Measurements from ENCODE around the gene ZFP30.
"Not testable (repeated sequence)": the region's sequence is repeated elsewhere in the genome, so short reads cannot be mapped to it uniquely, and the experiment has no call there.

The ZFP30 gene

DNA sequence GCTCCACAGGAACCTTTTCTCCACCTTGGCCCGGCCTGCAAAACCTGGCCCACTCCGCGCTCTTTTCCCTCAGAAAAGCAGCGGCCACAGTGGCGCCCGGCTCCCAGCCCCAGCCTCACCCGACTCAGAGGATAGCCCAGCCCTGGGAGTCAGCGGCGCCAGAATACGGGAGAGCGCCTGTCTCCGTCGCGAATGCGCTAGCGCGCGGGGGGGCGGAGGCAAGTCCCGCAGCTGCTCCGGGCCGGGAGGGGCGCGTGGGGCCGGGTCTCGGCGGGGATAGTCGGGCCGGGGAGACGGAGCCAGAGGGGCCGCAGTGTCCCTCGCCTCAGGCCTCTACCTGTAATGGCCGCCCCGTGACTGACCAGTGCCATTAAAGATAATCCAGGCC lies at the start of gene ZFP30:
TSS of gene ZFP30 (minus strand) at position 165 of the 388 bp plus-strand sequence. CDS start 7,643 bp downstream, outside the sequence.
- ATAC-seq (peak; percentile 84), DNase-seq (ENCODE audit: low spot score in 2 of 2) (peak; percentile 66 to 84)
- H3K36me3 Mint-ChIP-seq, result peaks cover 18% of the 10 kb centered on the region
- peak within 1 kb of the TSS; percentile 98 for H3K27ac Mint-ChIP-seq
- peak within 1 kb of the TSS; percentile 95 for H3K4me3 Mint-ChIP-seq
- peaks cover 19% of the 10 kb centered on the region for H3K4me1 Mint-ChIP-seq
- peaks cover 11% of the 10 kb centered on the region for H3K9me3 Mint-ChIP-seq

DNA sequence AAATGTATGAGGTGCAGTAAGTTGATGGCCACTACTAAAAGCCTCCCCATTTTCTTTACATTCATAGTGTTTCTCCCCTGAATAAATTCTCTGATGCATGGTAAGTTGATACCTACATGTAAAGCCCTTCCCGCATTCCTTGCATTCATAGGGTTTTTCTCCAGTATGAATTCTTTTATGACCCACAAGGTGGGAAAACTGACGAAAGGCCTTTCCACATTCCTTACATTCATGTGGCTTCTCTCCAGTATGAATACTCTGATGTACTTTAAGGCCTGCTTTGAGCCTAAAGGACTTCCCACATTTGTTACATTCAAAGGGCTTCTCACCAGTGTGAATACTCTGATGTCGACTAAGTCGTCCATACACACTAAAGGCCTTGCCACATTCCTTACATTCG lies 43.8 kb upstream of the ZFP30 start:
- DNase-seq (ENCODE audit: low spot score in 2 of 2), result no peak
- Mint-ChIP-seq H3K36me3 (peaks cover 19% of the 10 kb centered on the region), H3K9me3 (peaks cover 38% of the 10 kb centered on the region)

DNA sequence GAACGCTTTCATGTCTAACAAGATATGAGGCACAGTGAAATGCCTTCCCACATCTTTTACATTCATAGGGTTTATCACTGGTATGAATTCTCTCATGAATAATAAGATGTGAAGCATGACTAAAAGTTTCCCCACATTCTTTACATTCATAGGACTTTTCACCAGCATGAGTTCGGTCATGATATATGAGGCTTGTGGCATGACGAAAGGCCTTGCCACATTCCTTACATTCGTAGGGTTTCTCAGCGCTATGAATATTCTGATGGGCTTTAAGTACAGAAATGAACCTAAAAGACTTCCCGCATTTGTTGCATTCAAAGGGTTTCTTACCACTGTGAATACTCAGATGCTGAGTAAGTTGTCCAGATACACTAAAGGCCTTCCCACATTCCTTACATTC lies 43.0 kb upstream of the ZFP30 start:
- DNase-seq (ENCODE audit: low spot score in 2 of 2), result no peak
- H3K4me1 Mint-ChIP-seq, result no peaks in the 10 kb centered on the region
- peaks cover 18% of the 10 kb centered on the region for H3K36me3 Mint-ChIP-seq
- no peak overlapping the region for H3K4me3 Mint-ChIP-seq
- peaks cover 38% of the 10 kb centered on the region for H3K9me3 Mint-ChIP-seq
- H3K27ac Mint-ChIP-seq, result no peak overlapping the region
- ATAC-seq, result no peak

More for the DNA sequence above, 43.8 kb upstream of the ZFP30 start:
- Mint-ChIP-seq H3K4me1 (no peaks in the 10 kb centered on the region), H3K27ac (no peak overlapping the region), H3K4me3 (no peak overlapping the region)
- no peak for ATAC-seq

DNA sequence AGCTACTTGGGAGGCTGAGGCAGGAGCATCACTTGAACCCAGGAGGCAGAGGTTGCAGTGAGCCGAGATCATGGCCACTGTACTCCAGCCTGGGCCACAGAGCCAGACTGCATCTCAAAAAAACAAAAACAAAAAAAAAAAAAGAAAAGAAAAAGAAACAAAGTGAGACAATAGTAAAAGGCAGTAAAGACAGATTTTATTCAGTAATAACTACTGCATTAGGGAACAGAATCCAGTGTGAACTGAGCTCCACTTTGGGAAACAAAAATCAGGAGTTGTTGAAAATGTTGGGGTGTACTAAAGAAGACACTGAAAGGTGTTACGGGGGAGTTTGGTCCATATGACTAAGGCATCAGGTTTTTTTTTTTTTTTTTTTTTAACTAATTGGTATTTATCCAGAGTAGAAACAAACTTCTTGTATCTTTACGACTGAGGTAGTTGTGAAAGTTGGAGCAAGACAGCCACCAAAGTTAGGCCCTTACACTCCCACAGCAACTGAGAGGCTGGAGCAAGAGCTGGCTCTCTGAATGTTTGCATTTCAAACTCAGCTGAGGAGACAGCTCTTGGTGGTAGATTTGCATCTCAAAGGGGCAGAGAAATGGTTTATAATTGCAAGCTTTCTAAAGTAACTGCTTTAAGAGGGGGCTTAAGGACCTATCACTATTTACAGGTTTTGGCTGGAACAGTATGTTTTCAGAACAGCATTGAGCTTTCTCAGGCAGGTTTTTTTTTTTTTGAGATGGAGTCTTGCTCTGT lies 40.1 kb upstream of the ZFP30 start:
- Mint-ChIP-seq H3K36me3 (peaks cover 16% of the 10 kb centered on the region), H3K4me3 (no peak overlapping the region), H3K4me1 (peaks cover 8% of the 10 kb centered on the region), H3K9me3 (peaks cover 27% of the 10 kb centered on the region), H3K27ac (no peak overlapping the region)
- ATAC-seq, result no peak
- no peak for DNase-seq (ENCODE audit: low spot score in 2 of 2)

DNA sequence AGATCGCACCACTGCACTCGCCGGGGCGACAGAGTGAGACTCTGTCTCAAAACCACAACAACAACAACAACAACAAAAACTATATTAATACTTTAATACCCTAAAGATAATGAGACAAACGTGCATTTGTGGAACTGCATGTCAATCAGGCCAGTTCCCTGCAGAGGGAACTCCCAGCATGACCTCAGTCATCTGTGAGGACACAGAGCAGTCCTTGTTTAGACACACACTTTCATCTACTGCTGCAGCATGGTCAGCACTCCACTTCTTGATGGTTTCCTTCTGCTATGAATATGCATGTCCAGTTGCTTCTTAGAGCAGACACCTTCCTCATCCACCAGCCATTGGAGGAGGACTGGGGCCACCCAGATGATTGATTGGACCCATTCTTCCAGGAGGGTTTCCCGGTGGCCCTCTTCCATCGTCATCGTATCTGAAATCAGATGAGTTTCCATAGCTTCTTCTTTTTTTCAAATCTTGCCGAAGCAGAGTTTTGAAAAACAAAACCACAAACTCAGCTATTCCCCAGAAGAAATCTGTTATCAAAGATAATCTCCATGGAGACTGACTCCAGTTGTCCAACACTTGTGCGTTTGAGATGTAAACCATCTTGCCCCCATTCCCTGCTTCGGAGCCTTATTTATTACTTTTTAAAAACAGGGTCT lies 37.8 kb upstream of the ZFP30 start:
- H3K4me3 Mint-ChIP-seq, result peak overlapping the region; percentile 95
- DNase-seq (ENCODE audit: low spot score in 2 of 2) (no peak), ATAC-seq (no peak)
- peaks cover 8% of the 10 kb centered on the region for H3K4me1 Mint-ChIP-seq
- H3K27ac Mint-ChIP-seq, result no peak overlapping the region
- H3K9me3 Mint-ChIP-seq, result peaks cover 11% of the 10 kb centered on the region
- H3K36me3 Mint-ChIP-seq, result peaks cover 6% of the 10 kb centered on the region

DNA sequence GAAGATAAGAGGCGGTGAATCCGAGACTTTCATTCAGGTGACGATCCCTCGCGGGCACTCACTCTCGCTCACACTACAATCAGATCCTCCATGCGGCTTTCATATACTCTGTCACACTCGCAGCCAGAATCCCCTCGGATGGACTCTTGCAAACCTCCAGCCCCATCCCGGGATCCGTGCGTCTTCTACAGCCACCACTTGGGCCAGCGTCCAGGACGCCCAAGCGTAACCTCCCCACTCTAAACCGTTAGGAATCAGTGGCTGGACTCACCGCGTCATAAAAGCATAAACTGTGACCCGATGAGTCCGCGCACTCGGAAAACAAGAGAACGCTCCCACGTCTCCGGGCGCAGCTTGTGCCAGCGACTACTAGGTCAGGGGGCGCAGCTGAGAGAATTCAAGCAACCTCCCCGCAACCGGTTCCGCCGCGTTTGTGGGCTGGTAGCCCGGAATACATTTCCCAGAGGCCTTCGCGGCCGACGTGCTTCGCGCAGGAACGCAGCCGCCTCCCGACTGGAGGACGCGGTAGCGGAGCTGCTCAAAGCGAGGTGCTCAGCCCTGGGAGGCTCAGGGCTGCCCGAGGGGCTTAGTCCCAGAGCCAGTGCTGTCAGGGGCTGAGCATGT lies 36.7 kb upstream of the ZFP30 start:
- Mint-ChIP-seq H3K9me3 (peaks cover 6% of the 10 kb centered on the region), H3K27ac (peak overlapping the region; percentile 96), H3K4me3 (peak overlapping the region; percentile 95), H3K4me1 (peaks cover 8% of the 10 kb centered on the region), H3K36me3 (peaks cover 6% of the 10 kb centered on the region)
- DNase-seq (ENCODE audit: low spot score in 2 of 2), result peak; percentile 58 to 78
- ATAC-seq, result peak; percentile 95

DNA sequence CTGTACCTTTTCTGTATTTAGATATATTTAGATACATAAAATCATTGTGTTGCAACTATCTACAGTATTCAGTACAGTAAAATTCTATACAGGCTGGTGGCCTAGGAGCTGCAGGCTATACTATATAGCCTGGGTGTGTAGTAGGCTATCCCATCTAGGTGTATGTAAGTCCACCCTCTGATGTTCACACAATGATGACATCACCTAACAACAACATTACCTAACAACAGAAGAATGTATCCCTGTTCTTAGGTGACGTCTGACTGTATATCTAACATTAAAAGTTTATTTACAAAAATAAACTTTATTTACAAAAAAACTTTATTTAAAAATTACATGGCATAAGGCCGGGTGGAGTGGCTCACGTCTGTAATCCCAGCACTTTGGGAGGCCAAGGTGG lies 28.3 kb upstream of the ZFP30 start:
- Mint-ChIP-seq H3K36me3 (no peaks in the 10 kb centered on the region), H3K27ac (no peak overlapping the region), H3K4me1 (no peaks in the 10 kb centered on the region), H3K9me3 (peaks cover 11% of the 10 kb centered on the region), H3K4me3 (no peak overlapping the region)
- ATAC-seq (no peak), DNase-seq (ENCODE audit: low spot score in 2 of 2) (no peak)

DNA sequence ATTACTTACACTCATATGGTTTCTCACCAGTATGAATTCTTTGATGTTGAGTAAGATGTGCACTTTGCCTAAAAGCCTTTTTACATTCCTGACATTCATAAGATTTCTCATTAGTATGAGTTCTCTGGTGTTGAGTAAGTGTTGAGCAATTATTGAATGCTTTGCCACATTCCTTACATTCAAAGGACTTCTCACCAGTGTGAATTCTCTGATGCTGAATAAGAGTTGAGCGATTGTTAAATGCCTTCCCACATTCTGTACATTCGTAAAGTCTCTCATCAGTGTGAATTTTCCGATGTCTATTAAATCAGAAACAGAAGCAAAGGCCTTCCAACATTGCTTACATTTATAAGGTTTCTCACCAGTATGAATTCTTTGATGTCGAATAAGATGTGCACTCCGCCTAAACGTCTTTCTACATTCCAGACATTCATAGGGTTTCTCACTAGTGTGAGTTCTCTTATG lies 14.2 kb upstream of the ZFP30 start:
- no peaks in the 10 kb centered on the region for H3K36me3 Mint-ChIP-seq
- H3K9me3 Mint-ChIP-seq, result peaks cover 23% of the 10 kb centered on the region
- no peak for DNase-seq (ENCODE audit: low spot score in 2 of 2)
- H3K4me3 Mint-ChIP-seq, result no peak overlapping the region
- ATAC-seq, result no peak
- H3K4me1 Mint-ChIP-seq, result no peaks in the 10 kb centered on the region
- H3K27ac Mint-ChIP-seq, result no peak overlapping the region

DNA sequence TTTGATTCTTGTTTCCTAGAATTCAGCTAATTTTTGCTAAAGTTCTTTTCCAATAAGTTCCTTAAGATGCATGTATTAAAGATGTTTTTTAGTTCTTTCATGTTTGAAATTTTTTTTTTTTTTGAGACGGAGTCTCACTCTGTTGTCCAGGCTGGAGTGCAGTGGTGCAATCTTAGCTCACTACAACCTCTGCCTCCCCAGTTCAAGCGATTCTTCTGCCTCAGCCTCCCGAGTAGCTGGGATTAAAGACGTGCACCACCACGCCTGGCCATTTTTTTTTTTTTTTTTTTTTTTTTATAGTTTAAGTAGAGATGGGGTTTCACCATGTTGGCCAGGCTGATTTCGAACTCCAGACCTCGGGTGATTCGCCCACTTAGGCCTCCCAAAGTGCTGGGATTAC lies 1.9 kb upstream of the ZFP30 start:
- ATAC-seq; DNase-seq (ENCODE audit: low spot score in 2 of 2); H3K27ac Mint-ChIP-seq: not testable (repeated sequence)
- H3K9me3 Mint-ChIP-seq, result peaks cover 11% of the 10 kb centered on the region
- H3K36me3 Mint-ChIP-seq, result peaks cover 18% of the 10 kb centered on the region
- peak overlapping the region; percentile 95 for H3K4me3 Mint-ChIP-seq
- peaks cover 19% of the 10 kb centered on the region for H3K4me1 Mint-ChIP-seq

DNA sequence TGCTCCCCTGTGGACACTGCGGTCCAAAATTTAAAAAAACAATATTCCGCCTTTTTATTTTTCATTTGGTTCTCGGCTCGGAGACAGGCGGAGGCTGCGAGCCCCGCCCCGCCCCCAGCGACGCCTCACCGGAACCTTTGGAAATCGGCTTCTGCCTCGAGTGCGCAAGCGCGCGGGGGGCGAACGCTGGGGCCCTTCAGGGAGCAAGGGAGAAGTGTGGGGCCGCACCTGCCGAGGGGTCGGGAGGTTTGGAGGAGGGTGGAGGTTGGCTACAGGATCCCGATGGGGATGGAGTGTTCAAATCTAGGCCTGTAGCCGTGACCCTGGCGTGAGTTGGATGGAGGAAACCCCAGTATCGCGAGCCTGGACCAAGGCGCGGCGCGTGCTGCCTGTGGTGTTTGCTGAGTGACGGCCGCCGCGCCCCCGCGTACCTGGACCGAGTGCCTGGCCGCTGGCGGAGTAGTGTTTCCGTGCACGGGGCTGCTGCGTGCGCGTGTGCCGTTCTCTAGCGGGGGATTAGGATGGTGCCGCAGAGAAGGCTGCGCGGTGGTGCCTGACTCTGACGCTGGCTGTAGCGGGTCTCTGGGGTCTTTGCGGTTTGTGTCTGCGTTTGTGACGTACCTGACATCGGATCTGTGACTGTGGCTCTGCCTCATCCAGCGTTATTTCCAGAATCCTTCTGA lies 565 bp upstream of the ZFP30 start:
- peak; percentile 88 for ATAC-seq
- peak; percentile 73 to 88 for DNase-seq (ENCODE audit: low spot score in 2 of 2)

DNA sequence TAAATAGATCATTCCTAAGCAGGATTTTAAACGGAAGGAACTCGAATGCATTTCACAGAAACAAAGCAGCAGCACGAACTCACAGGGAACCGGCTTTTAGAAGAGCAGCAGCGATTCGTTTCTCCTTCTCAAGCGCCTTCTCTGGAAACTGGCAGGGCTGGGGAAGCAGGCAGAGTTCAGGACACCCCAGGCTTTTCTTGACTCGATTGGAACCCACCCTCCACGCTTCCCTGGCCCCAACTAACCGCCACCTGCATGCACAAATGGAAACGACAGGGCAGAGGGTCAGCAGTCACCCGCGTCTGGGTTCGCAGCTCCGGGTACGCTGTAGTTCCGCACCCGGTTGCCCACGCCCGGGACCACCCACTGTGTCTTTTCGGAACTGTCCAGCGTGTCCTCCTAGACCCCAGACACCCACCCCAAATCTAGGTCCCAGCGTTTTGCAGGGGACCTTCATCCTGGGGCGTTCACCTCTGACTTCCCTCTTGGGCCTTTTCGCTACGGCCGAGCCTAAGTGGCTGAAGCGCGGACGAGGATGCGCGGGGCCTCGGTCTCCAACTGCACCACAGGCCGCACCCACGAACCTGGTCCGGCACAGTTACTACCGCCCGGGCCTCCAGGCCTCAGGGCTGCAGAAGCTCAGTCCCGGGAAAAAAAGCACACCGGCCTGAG lies 500 bp downstream of the ZFP30 start:
- H3K4me3 Mint-ChIP-seq, result peak overlapping the region; percentile 95
- peak; percentile 19 for ATAC-seq
- peak overlapping the region; percentile 98 for H3K27ac Mint-ChIP-seq
- peaks cover 11% of the 10 kb centered on the region for H3K9me3 Mint-ChIP-seq
- H3K4me1 Mint-ChIP-seq, result peaks cover 19% of the 10 kb centered on the region
- H3K36me3 Mint-ChIP-seq, result peaks cover 23% of the 10 kb centered on the region
- DNase-seq (ENCODE audit: low spot score in 2 of 2), result peak; percentile 22 to 66

More for the DNA sequence above, 565 bp upstream of the ZFP30 start:
- Mint-ChIP-seq H3K9me3 (peaks cover 11% of the 10 kb centered on the region), H3K27ac (peak overlapping the region; percentile 98), H3K4me1 (peaks cover 19% of the 10 kb centered on the region), H3K4me3 (peak overlapping the region; percentile 95), H3K36me3 (peaks cover 18% of the 10 kb centered on the region)

DNA sequence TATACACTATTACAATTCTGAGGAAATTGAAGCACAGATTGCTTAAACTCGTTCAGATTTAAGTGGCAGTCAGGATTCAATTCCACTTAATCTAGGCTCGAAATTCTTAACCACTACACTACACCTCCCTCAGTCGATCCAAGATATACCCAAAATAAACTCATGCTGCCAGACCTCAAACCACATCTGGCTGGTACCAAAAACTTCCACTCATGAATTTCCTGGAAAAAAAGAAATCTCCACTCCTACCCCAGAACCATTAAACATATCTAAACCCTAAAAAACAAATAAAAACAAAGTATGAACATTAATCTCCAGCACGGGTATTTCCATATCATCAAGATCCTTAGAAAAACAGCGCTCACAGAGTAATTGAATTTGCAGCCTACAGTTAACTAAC lies 1.1 kb downstream of the ZFP30 start:
- peak overlapping the region; percentile 95 for H3K4me3 Mint-ChIP-seq
- no peak for ATAC-seq
- no peak for DNase-seq (ENCODE audit: low spot score in 2 of 2)
- peak overlapping the region; percentile 98 for H3K27ac Mint-ChIP-seq
- peaks cover 29% of the 10 kb centered on the region for H3K36me3 Mint-ChIP-seq
- peaks cover 19% of the 10 kb centered on the region for H3K4me1 Mint-ChIP-seq
- H3K9me3 Mint-ChIP-seq, result peaks cover 11% of the 10 kb centered on the region

DNA sequence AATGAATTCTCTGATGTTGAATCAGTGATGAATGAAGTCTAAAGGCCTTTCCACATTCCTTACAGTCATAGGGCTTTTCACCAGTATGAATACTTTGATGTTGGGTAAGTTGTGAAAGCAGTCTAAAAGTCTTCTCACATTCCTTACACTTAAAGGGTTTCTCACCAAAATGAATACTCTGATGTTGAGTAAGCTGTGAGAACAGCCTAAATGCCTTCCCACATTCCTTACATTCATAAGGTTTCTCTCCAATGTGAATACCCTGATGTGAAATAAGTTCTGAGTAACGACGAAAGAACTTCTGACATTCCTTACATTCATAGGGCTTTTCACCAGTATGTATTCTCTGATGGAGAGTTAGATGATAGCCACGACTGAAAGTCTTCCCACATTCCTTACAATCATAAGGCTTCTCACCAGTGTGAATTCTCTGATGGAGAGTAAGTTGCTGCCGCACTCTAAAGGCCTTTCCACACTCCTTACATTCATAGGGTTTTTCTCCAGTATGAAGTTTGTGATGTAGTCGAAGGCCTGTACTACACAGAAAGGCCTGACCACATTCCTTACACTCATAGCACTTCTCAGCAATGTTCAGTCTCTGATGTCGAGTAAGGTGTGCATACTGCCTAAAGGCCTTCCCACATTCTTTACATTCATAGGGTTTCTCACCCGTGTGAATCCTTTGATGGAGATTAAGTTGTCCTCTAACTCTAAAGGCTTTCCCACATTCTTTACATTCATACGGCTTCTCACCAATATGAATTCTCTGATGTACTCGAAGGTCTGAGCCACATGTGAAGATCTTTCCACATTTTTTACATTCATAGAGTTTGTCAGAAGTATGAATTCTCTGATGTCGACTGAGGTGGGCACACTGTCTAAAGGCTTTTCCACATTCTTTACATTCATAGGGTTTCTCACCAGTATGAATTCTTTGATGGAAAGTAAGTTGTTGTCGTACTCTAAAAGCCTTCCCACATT lies 19.9 kb downstream of the ZFP30 start:
- no peak overlapping the region for H3K27ac Mint-ChIP-seq
- H3K4me3 Mint-ChIP-seq, result no peak overlapping the region
- peaks cover 33% of the 10 kb centered on the region for H3K9me3 Mint-ChIP-seq
- peaks cover 31% of the 10 kb centered on the region for H3K36me3 Mint-ChIP-seq
- no peaks in the 10 kb centered on the region for H3K4me1 Mint-ChIP-seq
- DNase-seq (ENCODE audit: low spot score in 2 of 2) (no peak), ATAC-seq (no peak)

DNA sequence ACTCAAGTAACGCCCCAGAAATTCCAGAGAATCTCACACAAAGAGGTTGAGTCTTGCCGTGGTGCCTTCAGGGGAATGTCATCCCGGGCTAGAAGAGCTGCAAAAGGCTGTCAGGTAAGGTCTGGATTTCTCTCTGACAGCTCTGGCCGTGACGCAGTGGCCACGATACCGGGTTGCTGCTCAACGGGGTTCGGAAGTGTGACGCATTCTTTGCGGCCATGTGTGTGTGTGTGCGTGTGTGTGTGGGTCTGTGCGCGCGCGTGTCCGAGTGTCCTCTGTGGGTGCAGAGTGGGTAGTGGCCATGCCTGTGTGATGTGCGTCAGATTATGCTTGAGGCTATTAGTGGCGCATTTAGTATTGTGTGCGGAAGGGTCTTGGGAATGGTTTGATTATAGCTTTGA lies 60.3 kb downstream of the ZFP30 start:
- Mint-ChIP-seq H3K36me3 (peaks cover 10% of the 10 kb centered on the region), H3K27ac (peak overlapping the region; percentile 98), H3K9me3 (peaks cover 7% of the 10 kb centered on the region), H3K4me1 (peaks cover 25% of the 10 kb centered on the region), H3K4me3 (peak overlapping the region; percentile 99)
- ATAC-seq, result peak; percentile 69
- DNase-seq (ENCODE audit: low spot score in 2 of 2), result no peak
